ENCODE results near the gene GBP2. TPM values are rescaled to one million over a fixed set of nuclear protein-coding genes. Genes with fewer than 3 reads are reported as not detected.

The GBP2 gene
- total RNA-seq, 2 donors from 2014 or later = not detected

GRCh38 chr1:89104687-89105086 lies 21.2 kb downstream of the GBP2 start:
- WGBS, 2 experiments (ENCODE audit: insufficient coverage in 1 of 2, insufficient read length in 1 of 2) = 95% methylated on average over 4 to 17 of the region's 17 CpGs
- no peaks in the 10 kb centered on the region for H3K9me3 ChIP-seq (ENCODE audit: control insufficient read depth, low read length)
- no peaks in the 10 kb centered on the region for H3K27me3 ChIP-seq (ENCODE audit: control insufficient read depth, insufficient read depth, low read length, poor library complexity, severe bottlenecking)
- H3K4me1 ChIP-seq (ENCODE audit: control insufficient read depth, insufficient read depth, low read length) = no peaks in the 10 kb centered on the region
- Mint-ChIP-seq H3K4me1 (no peaks in the 10 kb centered on the region), H3K27me3 (ENCODE audit: insufficient read depth) (no peaks in the 10 kb centered on the region), H3K36me3 (ENCODE audit: low read depth) (no peaks in the 10 kb centered on the region), H3K9me3 (peaks cover 1% of the 10 kb centered on the region), H3K4me3 (no peak overlapping the region), H3K27ac (no peak overlapping the region)
- peak; percentile 55 for DNase-seq
- no peaks in the 10 kb centered on the region for H3K36me3 ChIP-seq (ENCODE audit: control insufficient read depth, insufficient read depth, low read length)
- TF ChIP-seq CTCF (conservative IDR thresholded peaks at IDR 0.05) = no peak
- H3K27ac ChIP-seq (ENCODE audit: low read depth, low read length) = no peak overlapping the region
- no peak overlapping the region for H3K4me3 ChIP-seq (ENCODE audit: low read length)
- H3K9ac ChIP-seq (ENCODE audit: extremely low read depth, low read length, poor library complexity, severe bottlenecking) = no peak overlapping the region

GRCh38 chr1:89104147-89104546 lies 21.8 kb downstream of the GBP2 start:
- Mint-ChIP-seq H3K4me1 (no peaks in the 10 kb centered on the region), H3K27me3 (ENCODE audit: insufficient read depth) (no peaks in the 10 kb centered on the region), H3K36me3 (ENCODE audit: low read depth) (no peaks in the 10 kb centered on the region), H3K27ac (no peak overlapping the region), H3K9me3 (peaks cover 1% of the 10 kb centered on the region), H3K4me3 (no peak overlapping the region)
- no peaks in the 10 kb centered on the region for H3K9me3 ChIP-seq (ENCODE audit: control insufficient read depth, low read length)
- 87 to 95% methylated on average over 2 of the region's 2 CpGs for WGBS, 2 experiments (ENCODE audit: insufficient coverage in 1 of 2, insufficient read length in 1 of 2)
- H3K4me3 ChIP-seq (ENCODE audit: low read length) = no peak overlapping the region
- DNase-seq = no peak
- H3K9ac ChIP-seq (ENCODE audit: extremely low read depth, low read length, poor library complexity, severe bottlenecking) = no peak overlapping the region
- no peaks in the 10 kb centered on the region for H3K27me3 ChIP-seq (ENCODE audit: control insufficient read depth, insufficient read depth, low read length, poor library complexity, severe bottlenecking)
- no peak overlapping the region for H3K27ac ChIP-seq (ENCODE audit: low read depth, low read length)
- no peaks in the 10 kb centered on the region for H3K4me1 ChIP-seq (ENCODE audit: control insufficient read depth, insufficient read depth, low read length)
- no peaks in the 10 kb centered on the region for H3K36me3 ChIP-seq (ENCODE audit: control insufficient read depth, insufficient read depth, low read length)
- no peak for TF ChIP-seq CTCF (conservative IDR thresholded peaks at IDR 0.05)

GRCh38 chr1:89102021-89102420 lies 23.9 kb downstream of the GBP2 start:
- H3K36me3 Mint-ChIP-seq (ENCODE audit: low read depth) = no peaks in the 10 kb centered on the region
- H3K36me3 ChIP-seq (ENCODE audit: control insufficient read depth, insufficient read depth, low read length) = no peaks in the 10 kb centered on the region
- no peak for TF ChIP-seq CTCF (conservative IDR thresholded peaks at IDR 0.05)

More at GRCh38 chr1:89102021-89102420, 23.9 kb downstream of the GBP2 start:
- Histone ChIP-seq H3K4me3 (ENCODE audit: low read length) (no peak overlapping the region), H3K27ac (ENCODE audit: low read depth, low read length) (no peak overlapping the region), H3K9ac (ENCODE audit: extremely low read depth, low read length, poor library complexity, severe bottlenecking) (no peak overlapping the region), H3K9me3 (ENCODE audit: control insufficient read depth, low read length) (no peaks in the 10 kb centered on the region), H3K4me1 (ENCODE audit: control insufficient read depth, insufficient read depth, low read length) (no peaks in the 10 kb centered on the region), H3K27me3 (ENCODE audit: control insufficient read depth, insufficient read depth, low read length, poor library complexity, severe bottlenecking) (no peaks in the 10 kb centered on the region)
- Mint-ChIP-seq H3K9me3 (peaks cover 7% of the 10 kb centered on the region), H3K4me3 (no peak overlapping the region), H3K4me1 (no peaks in the 10 kb centered on the region), H3K27ac (no peak overlapping the region), H3K27me3 (ENCODE audit: insufficient read depth) (no peaks in the 10 kb centered on the region)
- DNase-seq = no peak

All from endodermal cell (in vitro differentiated cells).